SK-N-SH treated with all-trans-retinoic acid at 6 μM for 48 hours (cell line): ENCODE data around the gene CRYBG1.

ENCODE experiments used
- ATAC-seq: fragments of 200-7000 bp; cut with Tn5 transposase; 3 replicates; pipeline ENCODE4 v1.9.1; 2020; ENCODE audit warnings: mild to moderate bottlenecking, moderate library complexity
- ARNTL ChIP-seq: fragments of 450-650 bp; formaldehyde crosslinking; IDR thresholded peaks from 2 replicates; pipeline ENCODE4 v1.5.0; 2020; ENCODE audit warnings: low read depth, mild to moderate bottlenecking, moderate library complexity, borderline replicate concordance
- BACH2 ChIP-seq: fragments of 250-450 bp; sonication (Bioruptor Pico); IDR thresholded peaks from 2 replicates; pipeline ENCODE4 v1.9.0; 2021; ENCODE audit warnings: mild to moderate bottlenecking, borderline replicate concordance
- CREB5 ChIP-seq: fragments of 250-450 bp; sonication (Bioruptor Pico); IDR thresholded peaks from 2 replicates; pipeline ENCODE4 v1.5.1; 2020; ENCODE audit warnings: low read depth, mild to moderate bottlenecking, moderate library complexity
- CSDC2 ChIP-seq: fragments of 250-450 bp; sonication (Bioruptor Pico); IDR thresholded peaks from 2 replicates; pipeline ENCODE4 v1.5.0; 2020; ENCODE audit warnings: mild to moderate bottlenecking, moderate library complexity
- CSRNP3 ChIP-seq: fragments of 250-450 bp; sonication (Bioruptor Pico); IDR thresholded peaks from 2 replicates; pipeline ENCODE4 v1.5.1; 2021; ENCODE audit warnings: mild to moderate bottlenecking, moderate library complexity
- GLIS3 ChIP-seq: fragments of 250-450 bp; sonication (Bioruptor Pico); IDR thresholded peaks from 2 replicates; pipeline ENCODE4 v1.5.0; 2020; ENCODE audit warnings: mild to moderate bottlenecking, moderate library complexity
- ISL1 ChIP-seq: fragments of 250-450 bp; sonication (Bioruptor Pico); IDR thresholded peaks from 2 replicates; pipeline ENCODE4 v2.1.2; 2022; ENCODE audit warnings: mild to moderate bottlenecking, moderate library complexity
- OSR1 ChIP-seq: fragments of 250-450 bp; sonication (Bioruptor Pico); IDR thresholded peaks from 2 replicates; pipeline ENCODE4 v1.8.0; 2022; ENCODE audit warnings: moderate library complexity, mild to moderate bottlenecking, inconsistent platforms
- PATZ1 ChIP-seq: fragments of 250-450 bp; sonication (Bioruptor Pico); IDR thresholded peaks from 2 replicates; pipeline ENCODE4 v1.8.0; 2020; ENCODE audit warnings: mild to moderate bottlenecking, moderate library complexity, borderline replicate concordance
- POU6F1 ChIP-seq: fragments of 250-450 bp; sonication (Bioruptor Pico); IDR thresholded peaks from 2 replicates; pipeline ENCODE4 v1.8.0; 2021; ENCODE audit warnings: low read depth, mild to moderate bottlenecking, moderate library complexity, borderline replicate concordance
- PPARA ChIP-seq: fragments of 250-450 bp; sonication (Bioruptor Pico); IDR thresholded peaks from 2 replicates; pipeline ENCODE4 v1.5.0; 2020; ENCODE audit warnings: mild to moderate bottlenecking, borderline replicate concordance
- RARB ChIP-seq: fragments of 250-450 bp; sonication (Bioruptor Pico); IDR thresholded peaks from 2 replicates; pipeline ENCODE4 v1.8.0; 2021; ENCODE audit warnings: mild to moderate bottlenecking, moderate library complexity
- SNAI2 ChIP-seq: fragments of 250-450 bp; sonication (Bioruptor Pico); IDR thresholded peaks from 2 replicates; pipeline ENCODE4 v1.5.0; 2020; ENCODE audit warnings: mild to moderate bottlenecking, moderate library complexity
- TOX ChIP-seq: fragments of 250-450 bp; sonication (Bioruptor Pico); IDR thresholded peaks from 2 replicates; pipeline ENCODE4 v1.8.0; 2021; ENCODE audit warnings: mild to moderate bottlenecking, moderate library complexity, borderline replicate concordance
- TSHZ2 ChIP-seq: fragments of 250-450 bp; sonication (Bioruptor Pico); IDR thresholded peaks from 2 replicates; pipeline ENCODE4 v1.5.0; 2020; ENCODE audit warnings: mild to moderate bottlenecking, moderate library complexity
- ZC3H10 ChIP-seq: fragments of 250-450 bp; sonication (Bioruptor Pico); IDR thresholded peaks from 2 replicates; pipeline ENCODE4 v1.5.1; 2021; ENCODE audit warnings: mild to moderate bottlenecking, moderate library complexity
- ZFP3 ChIP-seq: fragments of 250-450 bp; sonication (Bioruptor Pico); IDR thresholded peaks from 2 replicates; pipeline ENCODE4 v1.5.0; 2020; ENCODE audit warnings: mild to moderate bottlenecking, moderate library complexity
- ZFP30 ChIP-seq: fragments of 450-650 bp; formaldehyde crosslinking; IDR thresholded peaks from 2 replicates; pipeline ENCODE4 v1.5.0; 2022; ENCODE audit warnings: mild to moderate bottlenecking, moderate library complexity
- ZNF565 ChIP-seq: fragments of 450-650 bp; formaldehyde crosslinking; conservative IDR thresholded peaks from 2 replicates; pipeline ENCODE4 v1.5.0; 2020; ENCODE audit warnings: low read depth, mild to moderate bottlenecking, moderate library complexity
- ZNF70 ChIP-seq: fragments of 450-650 bp; formaldehyde crosslinking; IDR thresholded peaks from 2 replicates; pipeline ENCODE4 v1.5.0; 2020; ENCODE audit warnings: mild to moderate bottlenecking, moderate library complexity
- ZNF8 ChIP-seq: fragments of 450-650 bp; formaldehyde crosslinking; IDR thresholded peaks from 2 replicates; pipeline ENCODE4 v1.5.0; 2020; ENCODE audit warnings: mild to moderate bottlenecking, moderate library complexity

CRYBG1 gene

GRCh38 chr6:106426250-106426970 is 65.9 kb downstream of the CRYBG1 start:
- ATAC-seq: no peak
- TF ChIP-seq GLIS3 (CRISPR knock-in tag) (no peak), CSRNP3 (no peak)
- TF ChIP-seq, all 23 proteins: peak for 0

- no peak for ATAC-seq
- no peak for TF ChIP-seq ZFP30 (CRISPR knock-in tag)
- TF ChIP-seq GLIS3 (CRISPR knock-in tag): no peak
- no peak for TF ChIP-seq CREB5 (CRISPR knock-in tag)
- TF ChIP-seq BACH2 (CRISPR knock-in tag): no peak
- TF ChIP-seq RARB (CRISPR knock-in tag): no peak
- no peak for TF ChIP-seq PATZ1 (CRISPR knock-in tag)
These were observed 69.9 kb downstream of the CRYBG1 start for GRCh38 chr6:106430466-106430865.

- ATAC-seq: no peak
- TF ChIP-seq CREB5 (CRISPR knock-in tag) (no peak), SNAI2 (CRISPR knock-in tag) (no peak), PPARA (CRISPR knock-in tag) (no peak), ZNF8 (no peak), ZNF565 (CRISPR knock-in tag) (no peak), CSRNP3 (no peak), CSDC2 (CRISPR knock-in tag) (no peak), OSR1 (CRISPR knock-in tag) (no peak), ISL1 (no peak), ZFP3 (CRISPR knock-in tag) (no peak), ZNF70 (CRISPR knock-in tag) (no peak), ZC3H10 (CRISPR knock-in tag) (no peak), BACH2 (CRISPR knock-in tag) (no peak), ARNTL (CRISPR knock-in tag) (no peak), TSHZ2 (CRISPR knock-in tag) (no peak), POU6F1 (no peak), RARB (CRISPR knock-in tag) (no peak), TOX (CRISPR knock-in tag) (no peak)
These were observed 70.9 kb downstream of the CRYBG1 start for GRCh38 chr6:106431405-106431804.
